ENCODE measurements around the gene CTNNBL1. TPM values are rescaled to one million over a fixed set of nuclear protein-coding genes. Genes with fewer than 3 reads are reported as not detected.

The CTNNBL1 gene
- total RNA-seq, 4 donors from 2014 or later = 35.9 to 53.1 (median 39.2) TPM

DNA sequence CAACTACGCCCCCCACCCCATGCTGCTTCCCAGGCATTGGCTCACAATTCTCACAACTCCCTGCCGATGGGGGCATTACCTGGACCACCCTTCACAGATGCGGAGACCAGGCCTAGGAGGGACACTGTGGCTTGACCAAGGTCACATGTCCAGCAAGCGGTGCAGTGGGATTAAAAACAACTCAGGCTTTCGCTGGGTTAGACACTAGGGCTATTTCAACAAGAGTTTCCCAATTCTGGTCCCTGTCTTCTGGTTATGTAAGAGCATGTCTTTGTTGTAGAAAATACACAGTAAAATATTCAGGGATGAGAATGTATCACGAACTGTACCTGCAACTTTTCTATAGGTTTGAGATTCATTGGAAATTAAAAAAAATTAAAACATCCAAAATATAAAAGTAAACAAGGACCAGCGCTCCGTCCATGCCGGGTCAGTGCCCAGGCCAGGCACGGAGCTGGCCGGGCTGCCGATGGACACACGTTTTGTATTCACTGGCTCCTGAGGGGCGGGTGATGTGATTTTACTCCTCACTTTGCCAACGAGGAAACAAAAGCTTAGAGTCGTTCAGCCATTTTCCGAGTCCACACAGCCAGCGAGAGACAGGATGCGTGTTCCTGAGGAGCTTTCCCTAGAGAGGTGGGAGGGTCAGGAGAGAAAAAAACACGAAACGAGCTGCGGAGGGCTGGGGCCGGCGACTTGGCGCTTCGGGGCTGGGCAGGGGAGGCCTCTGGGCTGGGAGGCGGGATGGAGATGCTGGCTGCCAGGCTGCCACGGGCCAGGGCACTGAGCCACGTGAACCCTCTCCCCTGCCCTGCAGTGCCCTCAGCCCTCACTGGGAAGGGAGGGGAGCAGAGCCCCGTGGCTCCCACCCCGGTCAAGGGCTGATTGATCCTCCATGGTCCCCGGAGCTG is 192.0 kb downstream of the CTNNBL1 start:
- TF ChIP-seq, protein P1, sequence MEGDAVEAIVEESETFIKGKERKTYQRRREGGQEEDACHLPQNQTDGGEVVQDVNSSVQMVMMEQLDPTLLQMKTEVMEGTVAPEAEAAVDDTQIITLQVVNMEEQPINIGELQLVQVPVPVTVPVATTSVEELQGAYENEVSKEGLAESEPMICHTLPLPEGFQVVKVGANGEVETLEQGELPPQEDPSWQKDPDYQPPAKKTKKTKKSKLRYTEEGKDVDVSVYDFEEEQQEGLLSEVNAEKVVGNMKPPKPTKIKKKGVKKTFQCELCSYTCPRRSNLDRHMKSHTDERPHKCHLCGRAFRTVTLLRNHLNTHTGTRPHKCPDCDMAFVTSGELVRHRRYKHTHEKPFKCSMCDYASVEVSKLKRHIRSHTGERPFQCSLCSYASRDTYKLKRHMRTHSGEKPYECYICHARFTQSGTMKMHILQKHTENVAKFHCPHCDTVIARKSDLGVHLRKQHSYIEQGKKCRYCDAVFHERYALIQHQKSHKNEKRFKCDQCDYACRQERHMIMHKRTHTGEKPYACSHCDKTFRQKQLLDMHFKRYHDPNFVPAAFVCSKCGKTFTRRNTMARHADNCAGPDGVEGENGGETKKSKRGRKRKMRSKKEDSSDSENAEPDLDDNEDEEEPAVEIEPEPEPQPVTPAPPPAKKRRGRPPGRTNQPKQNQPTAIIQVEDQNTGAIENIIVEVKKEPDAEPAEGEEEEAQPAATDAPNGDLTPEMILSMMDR (IDR thresholded peaks at IDR 0.05; ENCODE audit: low read depth) = no peak

DNA sequence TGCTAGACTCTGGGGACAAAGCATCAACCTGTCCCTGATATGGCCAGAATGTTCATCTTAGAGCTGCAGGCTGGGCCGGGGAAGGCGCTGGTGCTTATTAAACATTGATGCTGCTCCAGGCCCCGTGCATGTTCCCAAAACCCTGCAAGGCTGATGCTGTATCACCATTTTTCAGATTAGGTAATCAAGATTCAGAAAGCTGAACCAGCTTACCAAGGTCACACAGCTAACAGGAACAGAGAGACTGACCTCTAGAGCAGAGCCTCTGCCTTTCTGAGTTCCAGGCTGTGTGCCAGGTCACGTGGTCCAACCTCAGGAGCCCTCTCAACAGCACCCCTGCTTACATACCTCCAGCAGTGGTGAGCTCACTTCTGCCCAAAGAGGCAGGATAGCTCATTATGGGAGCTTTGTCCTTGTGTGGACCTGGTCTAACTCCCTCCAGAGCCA is 193.0 kb downstream of the CTNNBL1 start:
- TF ChIP-seq, protein P1 (IDR thresholded peaks at IDR 0.05; ENCODE audit: low read depth) = no peak

DNA sequence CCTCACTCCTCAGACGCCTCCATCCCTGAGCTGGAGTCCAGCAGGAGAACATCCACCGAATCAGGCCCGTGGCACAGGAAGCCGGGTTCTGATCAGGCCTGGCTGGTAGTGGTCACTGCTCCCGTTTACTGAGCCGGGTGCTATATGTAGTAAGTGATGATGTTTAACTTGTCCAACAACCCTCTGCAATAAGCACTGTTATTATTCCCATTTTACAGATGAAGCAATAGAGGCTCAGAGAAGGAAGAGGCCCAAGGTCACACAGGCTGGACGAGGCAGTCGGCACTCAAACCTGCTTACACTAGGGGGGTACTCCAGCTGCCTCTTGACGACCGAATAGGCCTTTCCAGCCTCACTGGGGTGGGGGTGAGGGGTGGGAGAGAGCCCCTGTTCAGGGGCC is 194.8 kb downstream of the CTNNBL1 start:
- TF ChIP-seq, protein P1 (IDR thresholded peaks at IDR 0.05; ENCODE audit: low read depth) = no peak

DNA sequence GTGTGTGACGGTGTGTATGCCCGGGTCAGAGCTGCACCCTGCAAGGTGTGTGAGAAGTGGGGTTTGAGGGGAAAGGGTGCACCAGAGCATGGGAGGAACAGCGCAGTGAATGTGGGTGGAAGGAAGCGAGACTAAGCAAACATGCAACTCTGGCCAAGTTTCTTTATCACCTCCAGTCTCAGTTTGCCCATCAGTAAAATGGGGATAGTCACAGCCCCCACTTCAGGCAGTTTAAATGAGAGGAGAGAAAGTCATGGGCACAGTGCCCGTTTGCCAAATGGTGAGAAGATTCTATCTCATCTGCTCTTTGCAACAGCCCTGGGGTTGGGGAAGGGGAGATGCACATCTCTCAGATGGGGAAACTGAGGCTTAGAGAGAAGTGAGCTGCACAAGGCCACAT is 196.3 kb downstream of the CTNNBL1 start:
- TF ChIP-seq, protein P1 (IDR thresholded peaks at IDR 0.05; ENCODE audit: low read depth) = no peak

DNA sequence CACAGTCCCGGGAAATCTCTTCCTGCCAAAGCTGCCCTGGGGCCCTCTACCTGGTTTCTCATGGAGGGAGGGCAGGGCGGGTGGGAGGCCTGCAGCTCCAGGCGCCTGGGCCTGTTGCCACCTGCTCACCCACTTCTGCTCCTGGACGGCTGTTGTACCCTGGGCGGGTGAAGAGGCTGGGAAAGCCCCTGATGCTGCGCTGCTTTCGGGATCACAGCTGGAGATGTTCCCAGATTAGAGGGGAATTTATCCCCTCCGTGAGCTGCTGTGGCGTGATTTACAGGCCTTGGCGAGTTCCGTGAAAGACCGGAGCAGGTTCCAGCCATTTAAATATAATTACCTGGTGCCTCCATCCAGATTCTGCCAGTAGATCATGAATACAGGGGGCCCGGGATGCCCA is 196.8 kb downstream of the CTNNBL1 start:
- TF ChIP-seq, protein P1 (IDR thresholded peaks at IDR 0.05; ENCODE audit: low read depth) = no peak

DNA sequence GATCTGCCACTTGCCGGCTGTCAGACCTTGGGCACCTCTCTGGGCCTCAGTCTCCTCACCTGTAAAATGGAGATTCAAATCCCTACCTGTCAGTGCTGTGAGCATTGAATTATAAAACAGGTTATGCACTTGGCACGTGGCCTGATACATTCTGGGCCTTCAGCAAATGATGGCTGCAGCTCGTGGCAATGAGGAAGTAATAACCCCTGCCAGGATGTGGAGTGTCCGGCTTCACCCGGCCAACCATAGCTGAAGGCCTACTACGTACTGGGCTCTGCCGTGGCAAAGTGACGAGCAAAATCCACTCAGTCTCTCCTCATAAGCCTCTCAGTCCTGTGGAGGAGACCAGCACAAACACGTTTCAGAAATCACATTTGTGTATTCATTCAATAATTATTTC is 198.2 kb downstream of the CTNNBL1 start:
- TF ChIP-seq, protein P1 (IDR thresholded peaks at IDR 0.05; ENCODE audit: low read depth) = no peak

DNA sequence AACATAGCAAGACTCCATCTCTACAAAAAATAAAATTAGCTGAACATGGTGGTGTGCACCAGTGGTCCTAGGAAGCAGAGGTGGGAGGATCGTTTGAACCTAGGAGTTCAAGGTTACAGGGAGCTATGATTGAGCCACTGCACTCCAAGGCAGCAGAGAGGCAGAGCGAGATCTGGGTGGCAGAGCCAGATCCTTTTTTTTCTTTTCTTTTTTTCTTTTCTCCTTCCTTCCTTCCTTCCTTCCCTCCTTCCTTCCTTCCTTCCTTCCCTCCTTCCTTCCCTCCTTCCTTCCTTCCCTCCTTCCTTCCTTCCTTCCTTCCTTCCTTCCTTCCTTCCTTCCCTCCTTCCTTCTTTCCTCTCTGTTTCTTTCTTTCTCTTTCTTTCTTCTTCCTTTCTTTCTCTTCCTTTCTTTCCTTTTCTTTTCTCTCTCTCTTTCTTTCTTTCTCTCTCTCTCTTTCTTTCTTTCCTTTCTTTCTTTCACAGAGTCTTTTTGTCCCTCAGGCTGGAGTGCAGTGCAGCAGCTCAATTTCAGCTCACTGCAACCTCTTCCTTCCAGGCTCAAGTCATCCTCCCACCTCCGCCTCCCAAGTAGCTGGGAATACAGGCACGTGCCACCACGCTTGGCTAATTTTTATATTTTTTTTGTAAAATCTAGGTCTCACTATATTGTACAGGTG is 199.9 kb downstream of the CTNNBL1 start:
- TF ChIP-seq, protein P1 (IDR thresholded peaks at IDR 0.05; ENCODE audit: low read depth) = no peak

All from subcutaneous adipose tissue (tissue), 4 donors.